CD4-positive, alpha-beta T cell (primary cell): ENCODE results near the gene ALK. TPM values are rescaled to one million over a fixed set of nuclear protein-coding genes. Genes with fewer than 3 reads are reported as not detected.

Experiments used
- ATAC-seq: fragments of 200-7000 bp; cut with Tn5 transposase; one replicate; pipeline ENCODE4 v1.10.0; 2022; ENCODE audit warnings: mild to moderate bottlenecking; ENCODE audit not compliant: poor library complexity
- CTCF ChIA-PET: fragments of 350-600 bp; sonication (Branson Sonifier 250); formaldehyde crosslinking; loops from one replicate; lab custom pipeline; 2021; ENCODE audit warnings: antibody characterized with exemption, inconsistent platforms; lab: Charles Lee
- POLR2A ChIA-PET: fragments of 350-600 bp; sonication (Branson Sonifier 250); formaldehyde crosslinking; loops from one replicate; lab custom pipeline; 2021; ENCODE audit warnings: antibody characterized with exemption, inconsistent platforms; lab: Charles Lee
- DNase-seq, 14 experiments: peaks; one replicate each; pipeline ENCODE4 v3.0.0-alpha.2; 2013 to 2020; ENCODE audit warnings: mixed read lengths in 2 of 14
- H3K27ac ChIP-seq, 2 donors: one replicate each; pipeline versions ENCODE4 v1.5.1 to v1.7.0; 2013; ENCODE audit warnings: low read length in 2 of 2, low read depth in 1 of 2, mild to moderate bottlenecking in 1 of 2
- H3K27me3 ChIP-seq, 2 experiments: 1 replicate in 1 of 2; 2 replicates in 1 of 2; pipeline versions ENCODE4 v1.6.1 to v1.7.0; 2013; ENCODE audit warnings: low read length in 2 of 2, control low read depth in 1 of 2, mild to moderate bottlenecking in 1 of 2, moderate library complexity in 1 of 2; ENCODE audit not compliant: insufficient read depth in 2 of 2, control insufficient read depth in 1 of 2
- H3K36me3 ChIP-seq: one replicate; pipeline ENCODE4 v1.6.1; 2013; ENCODE audit warnings: low read length, control low read depth; ENCODE audit not compliant: insufficient read depth
- H3K4me1 ChIP-seq: one replicate; pipeline ENCODE4 v1.6.1; 2013; ENCODE audit warnings: low read length, control low read depth; ENCODE audit not compliant: insufficient read depth
- H3K4me3 ChIP-seq: one replicate; pipeline ENCODE4 v1.5.1; 2013; ENCODE audit warnings: mild to moderate bottlenecking, low read length, moderate library complexity
- H3K9me3 ChIP-seq, 2 experiments: 1 replicate in 1 of 2; 2 replicates in 1 of 2; pipeline versions ENCODE4 v1.6.1 to v1.7.0; 2013; ENCODE audit warnings: low read length in 2 of 2, mild to moderate bottlenecking in 2 of 2, control low read depth in 1 of 2, moderate library complexity in 1 of 2; ENCODE audit not compliant: control insufficient read depth in 1 of 2, insufficient read depth in 1 of 2
- H3K27ac Mint-ChIP-seq: one replicate; pipeline ENCODE4 v1.8.0; 2020; ENCODE audit warnings: mixed read lengths
- H3K27me3 Mint-ChIP-seq: one replicate; pipeline ENCODE4 v1.8.0; 2021; ENCODE audit warnings: mixed read lengths
- H3K36me3 Mint-ChIP-seq: one replicate; pipeline ENCODE4 v1.8.0; 2021; ENCODE audit warnings: low read depth, mixed read lengths
- H3K4me1 Mint-ChIP-seq: one replicate; pipeline ENCODE4 v1.8.0; 2021; ENCODE audit warnings: low read depth, mixed read lengths
- H3K4me3 Mint-ChIP-seq: one replicate; pipeline ENCODE4 v1.8.0; 2020; ENCODE audit warnings: mild to moderate bottlenecking, mixed read lengths
- H3K9me3 Mint-ChIP-seq: one replicate; pipeline ENCODE4 v1.8.0; 2020; ENCODE audit warnings: mixed read lengths
- intact Hi-C, 2 experiments: fragments of 100-400 bp; cut with DNase I in 1 of 2; cut with micrococcal nuclease in 1 of 2; formaldehyde crosslinking; loops; one replicate each; pipeline versions ENCODE4 v1.15.1 to v1.9.0; 2023 to 2025; cut with DNase I, micrococcal nuclease
- total RNA-seq, 174 experiments: library from RNA in 2 of 174; stranded (reverse) in 2 of 174; gene quantifications; one replicate each; pipeline ENCODE4 v1.2.3 and lab custom pipeline; 2021 to 2026
- TF ChIP-seq, protein P1 (sequence below): fragments of 200-600 bp; IDR thresholded peaks from one replicate; pipeline ENCODE4 v1.8.0; 2022; ENCODE audit warnings: antibody characterized with exemption, mild to moderate bottlenecking

ALK gene
- total RNA-seq, 2 experiments from 2014 or later: not detected

DNA sequence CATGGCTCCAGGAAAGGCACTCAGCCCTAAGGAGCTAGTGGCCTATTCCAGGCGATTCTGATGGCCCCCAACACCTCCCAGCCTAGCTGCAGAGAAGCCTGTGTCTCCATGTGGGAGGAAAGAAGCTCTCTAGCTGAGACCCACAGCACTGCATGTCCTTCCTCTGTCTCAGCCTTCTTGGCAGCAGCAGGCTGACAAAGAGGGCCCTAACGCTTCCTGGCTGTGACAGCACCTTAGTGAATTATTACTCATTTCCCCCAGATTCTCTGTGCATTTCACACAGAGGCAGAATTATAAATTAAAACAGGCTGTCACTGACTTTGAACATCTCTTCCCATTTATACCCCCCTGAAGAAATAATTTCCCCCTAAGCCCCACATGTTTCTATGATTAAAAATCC is 599.4 kb downstream of the ALK start:
- no peak overlapping the region for H3K27ac Mint-ChIP-seq
- H3K4me1 ChIP-seq: no peaks in the 10 kb centered on the region
- H3K4me1 Mint-ChIP-seq: no peaks in the 10 kb centered on the region
- DNase-seq: no peak
- peaks cover 0 to 4% of the 10 kb centered on the region in 2 experiments for H3K9me3 ChIP-seq
- no peak overlapping the region for H3K27ac ChIP-seq
- H3K27me3 ChIP-seq: peaks cover 6 to 10% of the 10 kb centered on the region in 2 experiments
- no peaks in the 10 kb centered on the region for H3K36me3 ChIP-seq
- POLR2A ChIA-PET: no interaction called here
- intact Hi-C loops: no loop called here
- H3K27me3 Mint-ChIP-seq: peaks cover 48% of the 10 kb centered on the region
- CTCF ChIA-PET: interaction anchor here (0.7 to 1.1 kb wide), 2 partner anchors 11 to 167 kb away, joined by 3 to 4 read pairs; no protein-coding TSS in a partner anchor
- ATAC-seq: no peak
- no peaks in the 10 kb centered on the region for H3K36me3 Mint-ChIP-seq
- H3K9me3 Mint-ChIP-seq: no peaks in the 10 kb centered on the region
- no peak overlapping the region for H3K4me3 ChIP-seq
- no peak overlapping the region for H3K4me3 Mint-ChIP-seq
- TF ChIP-seq, protein P1, sequence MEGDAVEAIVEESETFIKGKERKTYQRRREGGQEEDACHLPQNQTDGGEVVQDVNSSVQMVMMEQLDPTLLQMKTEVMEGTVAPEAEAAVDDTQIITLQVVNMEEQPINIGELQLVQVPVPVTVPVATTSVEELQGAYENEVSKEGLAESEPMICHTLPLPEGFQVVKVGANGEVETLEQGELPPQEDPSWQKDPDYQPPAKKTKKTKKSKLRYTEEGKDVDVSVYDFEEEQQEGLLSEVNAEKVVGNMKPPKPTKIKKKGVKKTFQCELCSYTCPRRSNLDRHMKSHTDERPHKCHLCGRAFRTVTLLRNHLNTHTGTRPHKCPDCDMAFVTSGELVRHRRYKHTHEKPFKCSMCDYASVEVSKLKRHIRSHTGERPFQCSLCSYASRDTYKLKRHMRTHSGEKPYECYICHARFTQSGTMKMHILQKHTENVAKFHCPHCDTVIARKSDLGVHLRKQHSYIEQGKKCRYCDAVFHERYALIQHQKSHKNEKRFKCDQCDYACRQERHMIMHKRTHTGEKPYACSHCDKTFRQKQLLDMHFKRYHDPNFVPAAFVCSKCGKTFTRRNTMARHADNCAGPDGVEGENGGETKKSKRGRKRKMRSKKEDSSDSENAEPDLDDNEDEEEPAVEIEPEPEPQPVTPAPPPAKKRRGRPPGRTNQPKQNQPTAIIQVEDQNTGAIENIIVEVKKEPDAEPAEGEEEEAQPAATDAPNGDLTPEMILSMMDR: no peak

DNA sequence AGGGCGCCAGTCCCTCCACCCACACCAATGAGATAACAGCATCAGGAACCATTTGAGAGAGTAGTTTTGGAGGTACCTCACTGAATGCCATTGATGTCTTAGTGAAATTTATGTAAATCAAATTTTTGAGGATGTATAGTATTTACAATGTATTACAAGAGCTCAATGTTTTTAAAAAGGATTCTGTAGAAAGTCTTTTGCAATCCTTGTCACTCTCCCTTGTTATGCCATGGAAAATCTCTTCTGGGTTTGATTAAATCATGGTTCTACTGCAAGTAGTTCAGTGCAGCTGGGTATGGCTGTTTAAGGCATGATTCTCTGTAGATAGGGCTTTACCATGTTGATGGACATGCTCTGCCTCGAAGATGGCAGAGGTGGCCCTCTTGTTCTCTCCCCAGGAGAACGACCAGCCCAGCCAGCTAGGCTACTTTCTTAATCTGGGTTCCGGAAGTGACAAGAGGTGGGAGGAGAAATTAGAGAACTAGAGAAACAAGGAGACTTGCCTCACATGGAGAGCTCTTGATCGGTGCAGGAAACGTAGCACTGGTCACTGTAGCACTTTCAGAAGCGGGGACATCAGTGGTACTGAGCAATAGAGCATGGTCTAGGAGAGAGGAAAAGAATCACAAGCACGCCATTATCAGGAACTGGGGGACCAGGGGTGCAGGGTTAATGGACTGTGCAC is 603.4 kb downstream of the ALK start:
- H3K4me1 Mint-ChIP-seq: peaks cover 19% of the 10 kb centered on the region
- H3K36me3 Mint-ChIP-seq: no peaks in the 10 kb centered on the region
- peaks cover 21% of the 10 kb centered on the region for H3K4me1 ChIP-seq
- H3K4me3 ChIP-seq: no peak overlapping the region
- ATAC-seq (no peak), DNase-seq (peak in 1 of 14 experiments; percentile 14)
- no peak overlapping the region for H3K27ac Mint-ChIP-seq
- POLR2A ChIA-PET: no interaction called here
- peaks cover 47% of the 10 kb centered on the region for H3K27me3 Mint-ChIP-seq
- peaks cover 6 to 10% of the 10 kb centered on the region in 2 experiments for H3K27me3 ChIP-seq
- CTCF ChIA-PET: interaction anchor here (1.2 kb wide), 1 partner anchor 9 kb away, joined by 6 read pairs; no protein-coding TSS in a partner anchor
- H3K9me3 ChIP-seq: peaks cover 0 to 4% of the 10 kb centered on the region in 2 experiments
- H3K4me3 Mint-ChIP-seq: no peak overlapping the region
- intact Hi-C loops: loop anchor here in 1 of 2 experiments (10.0 kb wide), 1 partner anchor 363 kb away; no protein-coding TSS in a partner anchor
- TF ChIP-seq, protein P1: no peak
- H3K36me3 ChIP-seq: no peaks in the 10 kb centered on the region
- no peaks in the 10 kb centered on the region for H3K9me3 Mint-ChIP-seq
- H3K27ac ChIP-seq: no peak overlapping the region

DNA sequence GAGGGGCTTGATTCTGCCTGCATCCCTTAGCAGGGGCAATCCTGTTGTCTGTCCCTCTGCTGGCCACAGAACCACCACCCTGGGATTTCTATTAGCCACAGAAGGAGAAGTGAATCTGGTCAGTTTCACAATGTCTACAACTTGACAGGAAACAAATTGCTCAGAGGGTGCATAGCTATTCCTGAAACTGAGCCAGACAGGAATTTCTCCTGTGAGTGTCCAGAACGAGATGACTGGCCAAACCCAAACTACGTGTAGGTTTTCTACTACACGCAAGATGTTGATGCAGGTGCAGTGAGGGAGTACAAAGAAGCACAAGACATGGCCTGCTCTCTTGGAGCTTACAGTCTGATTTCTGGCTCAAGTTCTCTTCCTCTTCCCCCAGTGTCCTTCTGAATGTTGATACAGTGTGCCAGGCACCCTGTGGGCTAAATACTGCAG is 604.3 kb downstream of the ALK start:
- Mint-ChIP-seq H3K9me3 (no peaks in the 10 kb centered on the region), H3K4me3 (no peak overlapping the region), H3K36me3 (no peaks in the 10 kb centered on the region), H3K27me3 (peaks cover 47% of the 10 kb centered on the region), H3K4me1 (peaks cover 19% of the 10 kb centered on the region), H3K27ac (no peak overlapping the region)
- H3K27ac ChIP-seq: no peak overlapping the region
- peak in 3 of 14 experiments; percentile 17 to 58 (median 56) for DNase-seq
- H3K36me3 ChIP-seq: no peaks in the 10 kb centered on the region
- no peak overlapping the region for H3K4me3 ChIP-seq
- no peak for ATAC-seq
- intact Hi-C loops: loop anchor here in 1 of 2 experiments (10.0 kb wide), 1 partner anchor 362 kb away; no protein-coding TSS in a partner anchor
- peaks cover 21% of the 10 kb centered on the region for H3K4me1 ChIP-seq
- TF ChIP-seq, protein P1: no peak
- ChIA-PET POLR2A (no interaction called here), CTCF (interaction anchor here (1.2 kb wide), 1 partner anchor 8 kb away, joined by 6 read pairs; no protein-coding TSS in a partner anchor)
- H3K27me3 ChIP-seq: peaks cover 6 to 10% of the 10 kb centered on the region in 2 experiments
- H3K9me3 ChIP-seq: peaks cover 0 to 4% of the 10 kb centered on the region in 2 experiments
